ENCODE results near the gene TCIRG1.

TCIRG1 gene

DNA sequence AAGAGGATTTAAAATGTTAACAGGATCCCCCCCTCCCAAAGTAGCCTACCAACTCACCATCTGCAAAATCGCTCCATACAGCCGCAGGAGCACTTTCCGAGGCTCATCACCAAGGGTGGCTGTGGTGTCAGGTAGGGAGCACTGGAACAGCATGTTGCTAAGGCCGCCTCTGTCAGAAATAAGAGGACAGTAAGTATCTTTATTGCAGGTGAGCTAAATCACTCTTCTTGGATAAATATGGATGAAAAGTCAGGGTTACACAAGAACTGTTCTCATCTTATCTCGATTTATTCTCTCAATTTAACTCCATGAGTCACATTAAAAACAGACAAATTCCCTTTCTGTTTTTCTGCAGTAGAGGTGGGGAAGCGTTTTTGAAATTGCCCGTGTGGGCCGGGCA lies 58.1 kb downstream of the TCIRG1 start:
- no peak for DNase-seq

DNA sequence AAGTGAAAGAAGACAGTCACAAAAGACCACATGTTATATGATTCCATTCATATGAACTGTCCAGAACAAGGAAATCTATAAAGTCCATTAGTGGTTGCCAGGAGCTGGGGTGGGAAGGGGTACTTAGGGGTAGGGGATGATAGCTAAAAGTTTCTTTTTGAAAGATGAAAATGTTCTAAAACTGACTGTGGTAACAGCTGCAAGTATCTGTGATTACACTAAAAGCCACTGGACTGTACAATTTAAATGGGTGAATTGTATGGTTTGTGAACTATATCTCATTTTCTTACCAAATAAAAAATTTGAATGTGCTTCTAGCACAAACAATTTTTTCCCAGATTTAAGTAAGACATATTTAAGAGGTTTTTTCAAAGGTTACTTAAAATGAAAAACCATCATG lies 60.2 kb downstream of the TCIRG1 start:
- no peak for DNase-seq

DNA sequence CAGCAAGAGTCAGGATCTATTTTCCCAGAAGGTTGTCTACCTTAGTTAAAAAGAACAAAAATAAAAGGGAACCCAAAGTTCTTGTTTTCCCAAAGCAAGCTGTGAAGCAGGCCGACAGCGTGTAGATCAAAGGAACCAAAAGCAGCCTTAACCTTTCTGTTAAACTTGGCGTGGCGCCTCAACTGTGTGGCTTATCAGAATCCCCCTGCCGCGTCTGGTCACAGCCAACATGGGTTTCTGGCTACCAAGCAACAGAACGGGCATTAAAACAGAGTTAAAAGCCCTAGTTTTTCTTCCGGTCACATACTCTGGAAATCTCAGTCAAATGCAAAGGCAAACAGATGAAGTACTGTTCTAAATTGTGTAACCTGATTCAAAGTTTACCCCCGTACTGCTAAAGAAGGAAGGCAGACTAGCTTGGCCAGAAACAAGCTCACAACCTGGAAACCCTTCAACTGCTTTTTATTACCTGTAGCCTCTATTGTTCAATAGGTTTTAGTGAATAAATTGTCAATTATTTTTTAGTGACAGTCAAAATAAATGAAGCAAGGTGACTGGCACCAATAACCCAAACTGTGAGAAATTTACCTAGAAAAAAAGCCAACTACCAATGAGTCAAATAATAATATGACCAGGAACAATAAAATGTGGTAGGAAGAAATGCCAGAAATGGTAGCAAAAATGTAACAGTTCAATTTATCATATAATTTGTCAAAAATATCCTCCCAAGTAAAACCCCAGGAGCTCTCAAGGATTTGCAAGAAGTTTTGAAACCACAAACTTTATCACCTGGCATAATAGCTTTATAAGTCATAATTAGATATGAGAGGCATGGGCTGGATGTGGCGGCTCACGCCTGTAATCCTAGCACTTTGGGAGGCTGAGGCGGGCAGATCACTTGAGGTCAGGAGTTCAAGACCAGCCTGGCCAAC lies 60.9 kb downstream of the TCIRG1 start:
- no peak for DNase-seq
